HG03139 (cell line): ENCODE results near the gene CDK10.

Experiments
- ATAC-seq: cut with Tn5 transposase; IDR thresholded peaks from one replicate; pipeline ENCODE4 v1.9.1; 2021; ENCODE audit not compliant: unreplicated experiment

Gene CDK10

DNA sequence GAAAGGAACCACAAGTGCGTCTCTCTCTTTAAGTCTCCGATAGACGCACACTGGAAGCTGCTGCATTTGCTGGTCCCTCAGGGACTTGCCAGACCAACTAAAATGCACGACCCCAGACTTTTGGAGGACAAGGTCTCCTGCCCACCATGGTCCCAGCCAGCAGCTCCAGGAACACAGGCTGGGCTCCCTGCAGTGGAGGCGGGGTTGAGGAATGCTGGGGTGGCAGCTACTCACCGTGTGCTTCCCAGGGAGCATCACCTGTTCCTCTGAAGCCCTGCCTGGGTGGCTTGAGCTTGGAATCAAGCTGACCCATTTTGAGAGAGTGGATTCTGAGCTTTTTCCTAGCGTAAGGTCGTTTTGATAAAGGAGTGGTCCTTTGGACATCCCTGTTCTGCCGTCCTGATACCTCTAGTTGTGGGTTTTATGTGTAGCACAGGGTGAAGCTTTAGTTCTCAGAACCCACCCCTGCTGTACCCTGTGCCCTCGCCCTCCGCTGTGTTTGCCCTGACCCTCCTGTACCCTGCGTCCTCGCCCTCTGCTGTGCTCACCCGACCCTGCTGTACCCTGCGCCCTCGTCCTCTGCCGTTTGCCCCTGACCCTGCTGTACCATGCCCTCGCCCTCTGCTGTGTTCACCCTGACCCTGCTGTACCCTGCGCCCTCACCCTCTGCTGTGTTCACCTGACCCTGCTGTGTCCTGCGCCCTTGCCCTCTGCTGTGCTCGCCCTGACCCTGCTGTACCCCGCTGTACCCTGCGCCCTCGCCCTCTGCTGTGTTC is 45.8 kb downstream of the CDK10 start:
- ATAC-seq = no peak

DNA sequence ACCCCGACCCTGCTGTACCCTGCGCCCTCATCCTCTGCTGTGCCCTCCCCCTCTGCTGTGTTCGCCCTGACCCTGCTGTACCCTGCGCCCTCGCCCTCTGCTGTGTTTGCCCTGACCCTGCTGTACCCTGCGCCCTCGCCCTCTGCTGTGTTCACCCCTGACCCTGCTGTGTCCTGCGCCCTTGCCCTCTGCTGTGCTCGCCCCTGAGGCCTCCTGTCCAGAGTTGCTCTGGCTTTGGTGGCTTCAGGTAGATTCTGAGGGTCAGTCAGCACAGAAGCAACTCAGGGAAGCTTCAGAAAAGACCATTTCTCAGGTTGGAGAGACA is 46.4 kb downstream of the CDK10 start:
- no peak for ATAC-seq

DNA sequence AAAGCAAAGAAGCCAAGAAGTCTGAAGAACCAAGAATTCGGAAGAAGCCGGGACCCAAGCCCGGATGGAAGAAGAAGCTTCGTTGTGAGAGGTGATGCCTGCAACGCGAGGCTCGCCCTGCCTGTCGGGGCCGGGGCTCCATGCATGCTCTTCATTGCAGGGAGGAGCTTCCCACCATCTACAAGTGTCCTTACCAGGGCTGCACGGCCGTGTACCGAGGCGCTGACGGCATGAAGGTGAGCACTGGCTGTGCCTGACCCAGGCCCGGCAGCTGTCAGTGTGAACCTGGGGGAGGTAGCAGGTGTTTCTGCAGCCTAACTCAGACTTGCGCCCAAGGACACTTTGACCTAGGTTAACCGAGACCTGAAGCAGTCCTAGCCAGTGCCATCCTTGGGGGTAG is 46.8 kb downstream of the CDK10 start:
- no peak for ATAC-seq

DNA sequence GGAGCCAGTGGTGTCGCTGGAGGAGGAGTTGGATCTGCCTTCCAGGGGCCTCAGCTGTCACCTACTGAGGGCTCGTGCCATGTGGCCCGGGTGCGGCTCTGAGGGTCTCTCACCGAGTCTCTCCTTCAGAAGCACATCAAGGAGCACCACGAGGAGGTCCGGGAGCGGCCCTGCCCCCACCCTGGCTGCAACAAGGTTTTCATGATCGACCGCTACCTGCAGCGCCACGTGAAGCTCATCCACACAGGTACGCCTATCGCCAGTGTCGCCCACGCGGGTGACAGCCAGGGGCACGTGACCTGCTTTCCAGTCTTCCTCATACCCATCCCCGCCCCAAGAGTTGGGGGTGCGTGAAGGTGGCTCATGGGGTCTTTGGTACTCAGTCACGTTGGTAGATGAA is 47.3 kb downstream of the CDK10 start:
- ATAC-seq = no peak

DNA sequence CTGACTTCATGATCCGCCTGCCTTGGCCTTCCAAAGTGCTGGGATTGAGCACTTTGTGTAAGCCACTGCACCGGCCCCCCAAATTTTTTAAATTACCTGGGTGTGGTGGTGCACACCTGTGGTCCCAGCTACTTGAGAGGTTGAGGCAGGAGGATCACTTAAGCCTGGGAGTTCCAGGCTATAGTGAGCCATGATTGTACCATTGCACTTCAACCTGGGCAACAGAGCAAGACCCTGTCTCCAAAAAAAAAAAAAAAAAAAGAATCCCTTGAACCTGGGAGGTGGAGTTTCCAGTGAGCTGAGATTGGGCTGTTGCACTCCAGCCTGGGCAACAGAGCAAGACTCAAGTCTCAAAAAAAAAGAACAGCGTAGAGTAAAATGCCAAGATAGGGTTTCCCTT is 50.1 kb downstream of the CDK10 start:
- no peak for ATAC-seq

DNA sequence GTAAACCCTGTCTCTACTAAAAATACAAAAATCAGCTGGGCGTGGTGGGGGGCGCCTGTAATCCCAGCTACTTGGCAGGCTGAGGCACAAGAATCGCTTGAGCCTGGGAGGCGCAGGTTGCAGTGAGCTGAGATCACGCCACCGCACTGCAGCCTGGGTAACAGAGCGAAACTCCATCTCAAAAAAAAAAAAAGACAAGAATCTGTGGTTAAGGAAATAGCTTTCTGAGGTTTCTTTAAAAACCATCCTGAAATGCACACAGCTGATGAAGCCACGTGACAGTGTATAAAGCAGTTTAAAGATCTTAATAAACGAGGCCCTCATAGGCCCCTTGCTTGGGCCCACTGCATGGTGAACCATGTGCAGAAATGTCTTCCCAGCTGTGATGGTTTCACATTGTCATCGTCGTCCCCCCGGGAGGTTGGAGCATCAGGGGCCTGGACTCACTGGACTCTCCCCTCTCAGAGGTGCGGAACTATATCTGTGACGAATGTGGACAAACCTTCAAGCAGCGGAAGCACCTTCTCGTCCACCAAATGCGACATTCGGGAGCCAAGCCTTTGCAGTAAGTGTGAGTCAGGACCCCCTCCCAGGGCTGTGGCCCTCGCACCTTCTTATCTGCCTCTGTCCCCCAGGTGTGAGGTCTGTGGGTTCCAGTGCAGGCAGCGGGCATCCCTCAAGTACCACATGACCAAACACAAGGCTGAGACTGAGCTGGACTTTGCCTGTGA is 51.0 kb downstream of the CDK10 start:
- ATAC-seq = no peak

DNA sequence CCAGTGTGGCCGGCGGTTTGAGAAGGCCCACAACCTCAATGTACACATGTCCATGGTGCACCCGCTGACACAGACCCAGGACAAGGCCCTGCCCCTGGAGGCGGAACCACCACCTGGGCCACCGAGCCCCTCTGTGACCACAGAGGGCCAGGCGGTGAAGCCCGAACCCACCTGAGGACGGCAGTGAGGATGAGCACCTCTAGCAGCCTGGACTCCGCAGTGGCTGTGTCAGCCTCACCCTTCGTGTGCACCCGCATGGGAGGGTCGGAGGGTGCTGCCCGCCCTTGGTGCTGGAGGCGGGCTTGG is 51.5 kb downstream of the CDK10 start:
- ATAC-seq = no peak

DNA sequence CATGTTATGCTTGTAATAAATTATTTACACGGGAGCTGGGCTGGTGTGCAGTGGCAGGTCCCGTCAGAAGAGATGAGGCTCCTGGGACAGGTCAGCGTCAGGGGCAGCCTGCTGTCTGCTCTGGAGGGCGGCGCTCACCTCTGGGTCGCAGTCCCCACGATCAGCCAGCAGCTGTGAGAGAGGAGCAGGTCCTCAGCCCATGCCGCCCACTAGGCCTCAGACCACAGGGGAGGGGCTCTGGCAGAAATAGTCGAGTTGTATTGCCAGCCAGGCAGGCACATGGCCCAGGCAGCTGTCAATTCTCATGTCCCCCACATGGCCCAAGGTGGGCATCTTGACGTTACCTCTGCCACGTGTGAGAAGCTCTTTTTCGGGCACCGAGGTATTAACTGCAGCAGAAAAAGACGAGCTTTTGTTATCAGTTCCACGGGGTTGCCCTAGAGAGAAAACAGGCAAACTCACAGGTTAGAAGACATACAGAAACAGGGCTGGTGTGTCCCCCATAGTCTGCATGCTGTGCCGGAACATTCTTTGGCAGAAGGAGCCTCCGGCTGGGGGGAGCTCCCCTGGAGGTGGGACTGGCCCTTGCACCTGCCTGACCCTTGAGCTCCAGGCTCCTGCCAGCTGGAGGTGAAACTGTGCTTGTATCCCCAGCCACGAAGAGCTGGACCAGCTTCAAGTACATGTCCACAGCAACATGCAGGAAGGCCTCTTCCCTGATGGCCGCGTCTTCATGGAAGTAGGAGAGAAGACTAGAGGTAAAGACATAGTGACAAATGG is 52.2 kb downstream of the CDK10 start:
- no peak for ATAC-seq

DNA sequence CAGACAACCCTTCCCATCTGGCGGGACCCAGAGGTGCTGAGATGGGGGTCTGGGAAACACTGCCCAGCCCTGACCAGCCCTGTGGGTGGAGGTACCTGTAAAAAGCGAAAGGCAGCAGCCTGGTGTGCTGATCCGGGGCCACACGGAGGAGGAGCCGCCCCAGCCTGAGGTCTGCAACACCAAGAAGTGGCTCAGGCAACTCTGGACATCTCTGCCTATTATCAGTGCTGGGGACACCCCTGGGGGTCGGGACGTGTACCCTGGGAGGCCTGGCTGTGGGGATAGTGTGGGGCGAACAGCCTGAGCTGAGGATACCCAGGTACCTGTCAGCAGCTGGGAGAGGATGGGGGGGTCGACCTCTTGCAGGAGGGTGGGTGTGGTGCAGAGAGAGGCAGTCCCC is 52.9 kb downstream of the CDK10 start:
- no peak for ATAC-seq

DNA sequence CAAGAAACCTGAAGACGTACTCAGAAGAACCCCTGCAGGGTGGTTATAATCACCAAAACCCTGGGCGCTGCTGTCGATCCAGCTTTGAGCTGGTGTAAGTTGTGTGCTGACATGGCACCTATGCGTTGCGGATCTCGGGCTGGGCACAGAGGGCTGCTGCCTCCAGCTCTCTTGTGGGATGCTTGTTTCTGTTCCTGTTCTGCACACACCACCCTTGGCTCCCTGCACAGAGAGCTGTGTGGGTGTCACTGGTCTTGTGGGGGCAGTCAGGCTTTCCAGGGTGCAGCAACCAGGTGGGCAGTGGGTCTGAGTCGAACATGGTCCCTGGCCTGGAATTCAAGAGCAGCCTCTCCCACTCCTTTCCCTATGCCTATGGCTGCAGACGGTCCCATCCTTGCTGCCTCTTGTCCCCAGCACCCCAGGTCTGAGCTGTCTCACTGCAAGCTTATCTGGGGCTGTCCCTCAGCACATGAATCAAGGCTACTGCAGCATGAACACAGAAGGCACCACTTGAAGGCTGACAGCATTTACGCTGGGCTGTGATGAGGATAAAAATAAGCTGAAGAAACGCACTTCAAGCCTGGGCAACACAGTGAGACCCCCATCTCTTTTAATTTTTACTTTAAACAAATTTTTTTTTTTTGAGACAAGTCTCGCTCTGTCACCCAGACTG is 55.0 kb downstream of the CDK10 start:
- no peak for ATAC-seq

DNA sequence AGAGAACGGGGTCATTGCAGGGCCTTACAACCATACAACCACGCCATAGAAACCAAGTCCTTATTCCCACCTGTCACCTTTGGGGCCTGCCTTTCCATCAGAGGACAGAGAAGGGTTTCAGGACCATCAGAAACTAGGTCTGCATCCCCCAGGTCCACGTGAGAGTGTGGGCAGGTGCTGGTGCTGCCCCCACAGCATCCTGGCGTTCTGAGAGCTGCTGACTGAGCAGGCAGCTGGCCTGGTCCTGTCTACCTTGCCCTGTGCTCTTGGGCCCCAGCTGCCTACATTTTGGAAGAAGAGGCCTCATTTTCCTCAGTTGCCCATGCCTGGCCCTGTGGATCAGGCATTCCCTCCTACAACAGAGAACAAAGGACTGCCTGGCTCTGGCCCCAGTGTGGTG is 56.5 kb downstream of the CDK10 start:
- no peak for ATAC-seq

DNA sequence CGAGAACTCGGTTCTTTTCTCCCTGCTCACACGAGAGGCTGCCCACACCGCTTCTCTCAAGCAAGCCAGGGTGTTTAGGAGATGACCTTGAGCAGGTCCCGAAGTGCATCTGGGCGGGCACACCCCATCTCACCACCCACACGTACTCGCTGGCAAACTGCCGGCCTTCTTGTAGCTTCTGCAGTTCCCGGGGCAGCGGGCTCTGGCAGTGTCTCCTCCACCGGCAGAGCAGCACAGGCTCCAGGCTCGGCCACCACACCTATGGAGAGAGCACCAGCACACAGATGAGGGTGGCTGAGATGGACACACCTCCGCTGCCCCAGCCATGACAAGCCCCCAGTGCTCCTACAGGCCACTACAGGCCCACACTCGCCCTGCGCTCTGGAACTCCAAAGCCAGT is 58.3 kb downstream of the CDK10 start:
- no peak for ATAC-seq
